ENCODE data around the gene CYP4F8.

- TF ChIP-seq POLR2A (IDR thresholded peaks at IDR 0.05) (no peak), CTCF (IDR thresholded peaks at IDR 0.05) (peak; percentile 77 to 94 (median 89))
Observed at GRCh38 chr19:15629003-15629880, 14.2 kb downstream of the CYP4F8 start.

All from thyroid gland (tissue), 4 donors.